GM19239 (cell line): ENCODE results near the gene MAN2C1.
"Not testable (repeated sequence)": the region's sequence is repeated elsewhere in the genome, so short reads cannot be mapped to it uniquely, and the experiment has no call there.

ENCODE experiments used
- DNase-seq: peaks from one replicate; pipeline ENCODE4 v3.0.0; 2011; ENCODE audit warnings: low spot score; ENCODE audit not compliant: insufficient read length
- FAIRE-seq: peaks from 2 replicates; lab custom pipeline; 2011; peaks lifted over from hg19 to GRCh38; lab: Jason Lieb, UNC

MAN2C1 gene

GRCh38 chr15:75361989-75362641 is 6.3 kb downstream of the MAN2C1 start:
- FAIRE-seq (no peak), DNase-seq (no peak)

- DNase-seq: no peak
- no peak for FAIRE-seq
Measured at GRCh38 chr15:75361361-75361988, 6.9 kb downstream of the MAN2C1 start.

GRCh38 chr15:75360856-75361255 is 7.6 kb downstream of the MAN2C1 start:
- FAIRE-seq (no peak), DNase-seq (no peak)

GRCh38 chr15:75360391-75360790 is 8.0 kb downstream of the MAN2C1 start:
- DNase-seq: no peak
- no peak for FAIRE-seq

- DNase-seq: no peak
- FAIRE-seq: no peak
Measured at GRCh38 chr15:75359537-75360250, 8.7 kb downstream of the MAN2C1 start.

- FAIRE-seq (no peak), DNase-seq (no peak)
Measured at GRCh38 chr15:75358771-75359536, 9.5 kb downstream of the MAN2C1 start.

- no peak for FAIRE-seq
- no peak for DNase-seq
Measured at GRCh38 chr15:75357976-75358673, 10.3 kb downstream of the MAN2C1 start.

- FAIRE-seq (no peak), DNase-seq (no peak)
Measured at GRCh38 chr15:75356517-75356916, 11.9 kb downstream of the MAN2C1 start.

- no peak for FAIRE-seq
- DNase-seq: no peak
Measured at GRCh38 chr15:75356006-75356405, 12.4 kb downstream of the MAN2C1 start.

- no peak for FAIRE-seq
- DNase-seq: no peak
Measured at GRCh38 chr15:75355369-75355768, 13.0 kb downstream of the MAN2C1 start.

- FAIRE-seq: no peak
- DNase-seq: no peak
Measured at GRCh38 chr15:75354454-75354853, 14.0 kb downstream of the MAN2C1 start.

- no peak for DNase-seq
- FAIRE-seq: no peak
Measured at GRCh38 chr15:75353604-75354003, 14.8 kb downstream of the MAN2C1 start.

GRCh38 chr15:75352186-75353080 is 16.0 kb downstream of the MAN2C1 start:
- FAIRE-seq: no peak
- no peak for DNase-seq

- FAIRE-seq: peak; percentile 48
- DNase-seq: no peak
Measured at GRCh38 chr15:75350601-75351361, 17.6 kb downstream of the MAN2C1 start.

GRCh38 chr15:75349851-75350588 is 18.4 kb downstream of the MAN2C1 start:
- DNase-seq: peak; percentile 75
- peak; percentile 83 for FAIRE-seq

GRCh38 chr15:75349351-75349669 is 19.1 kb downstream of the MAN2C1 start:
- DNase-seq, FAIRE-seq: not testable (repeated sequence)

GRCh38 chr15:75348562-75349350 is 19.7 kb downstream of the MAN2C1 start:
- DNase-seq (no peak), FAIRE-seq (no peak)
